HFFc6 (cell line): ENCODE data around the gene SIM1. TPM values are rescaled to one million over a fixed set of nuclear protein-coding genes. Genes with fewer than 3 reads are reported as not detected.

ENCODE experiments used
- DNase-seq: peaks from one replicate; pipeline ENCODE4 v3.0.0-alpha.2; 2018
- H3K27ac Mint-ChIP-seq: 2 replicates; pipeline ENCODE4 v1.8.0; 2020; ENCODE audit warnings: mild to moderate bottlenecking, mixed read lengths
- H3K27me3 Mint-ChIP-seq: 2 replicates; pipeline ENCODE4 v1.8.0; 2021; ENCODE audit warnings: mild to moderate bottlenecking, moderate library complexity, mixed read lengths; ENCODE audit not compliant: insufficient read depth
- H3K36me3 Mint-ChIP-seq: 2 replicates; pipeline ENCODE4 v1.8.0; 2021; ENCODE audit warnings: low read depth, mixed read lengths
- H3K4me1 Mint-ChIP-seq: 2 replicates; pipeline ENCODE4 v1.8.0; 2020; ENCODE audit warnings: low read depth, mixed read lengths
- H3K4me3 Mint-ChIP-seq: 2 replicates; pipeline ENCODE4 v1.8.0; 2020; ENCODE audit warnings: mild to moderate bottlenecking, moderate library complexity, mixed read lengths
- H3K9me3 Mint-ChIP-seq: 2 replicates; pipeline ENCODE4 v1.8.0; 2020; ENCODE audit warnings: mild to moderate bottlenecking, mixed read lengths
- CTCF ChIP-seq: fragments of 200-600 bp; sonication (generic); IDR thresholded peaks from 2 replicates; pipeline ENCODE4 v1.5.0; 2021; ENCODE audit warnings: antibody characterized with exemption, mild to moderate bottlenecking
- total RNA-seq, 6 experiments: library from RNA; stranded (reverse); fragmentation: NEBNext Ultra II Directional; extraction: Animal tissue kit (Norgen Biotek cat#: 25700); gene quantifications; 2 replicates in 1 of 6; 3 replicates in 5 of 6; pipeline ENCODE4 v1.2.3, GENCODE V29; 2021

SIM1 gene
- total RNA-seq, 6 experiments from 2014 or later = 15.4 to 22.0 (median 18.2) TPM

GRCh38 chr6:100453701-100454521 is 10.8 kb downstream of the SIM1 start:
- Mint-ChIP-seq H3K4me1 (peaks cover 30% of the 10 kb centered on the region), H3K27ac (peak overlapping the region; percentile 94), H3K9me3 (no peaks in the 10 kb centered on the region), H3K36me3 (peaks cover 12% of the 10 kb centered on the region), H3K27me3 (peaks cover 11% of the 10 kb centered on the region), H3K4me3 (peak overlapping the region; percentile 96)
- TF ChIP-seq CTCF = no peak
- DNase-seq = peak; percentile 93

- no peaks in the 10 kb centered on the region for H3K9me3 Mint-ChIP-seq
- peak; percentile 67 for DNase-seq
- H3K27me3 Mint-ChIP-seq = peaks cover 11% of the 10 kb centered on the region
- peaks cover 28% of the 10 kb centered on the region for H3K4me1 Mint-ChIP-seq
- no peak for TF ChIP-seq CTCF
- H3K4me3 Mint-ChIP-seq = peak overlapping the region; percentile 96; the same call in 1 of the 2 replicates
- H3K36me3 Mint-ChIP-seq = peaks cover 16% of the 10 kb centered on the region
- H3K27ac Mint-ChIP-seq = peak overlapping the region; percentile 94; the same call in 1 of the 2 replicates
Observed at GRCh38 chr6:100452998-100453397, 11.7 kb downstream of the SIM1 start.

- no peak for TF ChIP-seq CTCF
- DNase-seq = no peak
- peaks cover 28% of the 10 kb centered on the region for H3K4me1 Mint-ChIP-seq
Observed at GRCh38 chr6:100451577-100451976, 13.1 kb downstream of the SIM1 start.

GRCh38 chr6:100449239-100449691 is 15.5 kb downstream of the SIM1 start:
- no peak for TF ChIP-seq CTCF
- Mint-ChIP-seq H3K27me3 (peaks cover 6% of the 10 kb centered on the region; the same call in 1 of the 2 replicates), H3K36me3 (peaks cover 23% of the 10 kb centered on the region), H3K4me3 (no peak overlapping the region), H3K4me1 (peaks cover 44% of the 10 kb centered on the region), H3K9me3 (no peaks in the 10 kb centered on the region), H3K27ac (no peak overlapping the region)
- no peak for DNase-seq

More at GRCh38 chr6:100451577-100451976, 13.1 kb downstream of the SIM1 start:
- Mint-ChIP-seq H3K36me3 (peaks cover 23% of the 10 kb centered on the region), H3K4me3 (no peak overlapping the region), H3K27ac (no peak overlapping the region), H3K27me3 (peaks cover 11% of the 10 kb centered on the region), H3K9me3 (no peaks in the 10 kb centered on the region)

- H3K27ac Mint-ChIP-seq = peak overlapping the region; percentile 87
- no peak for DNase-seq
- no peak for TF ChIP-seq CTCF
- H3K4me3 Mint-ChIP-seq = peak overlapping the region; percentile 79
- peaks cover 56% of the 10 kb centered on the region for H3K4me1 Mint-ChIP-seq
- peaks cover 23% of the 10 kb centered on the region for H3K36me3 Mint-ChIP-seq
- no peaks in the 10 kb centered on the region for H3K9me3 Mint-ChIP-seq
- peaks cover 5% of the 10 kb centered on the region; the same call in 1 of the 2 replicates for H3K27me3 Mint-ChIP-seq
Observed at GRCh38 chr6:100447900-100448748, 16.6 kb downstream of the SIM1 start.
